HCT116 (cell line): ENCODE data around the gene GLCE. TPM values are rescaled to one million over a fixed set of nuclear protein-coding genes. Genes with fewer than 3 reads are reported as not detected.

Source experiments
- ATAC-seq: fragments of 200-7000 bp; cut with Tn5 transposase; 2 replicates; pipeline ENCODE4 v1.9.1; 2020; ENCODE audit warnings: mild to moderate bottlenecking, moderate library complexity
- BruUV-seq: library from RNA; stranded (reverse); fragments of 400-500 nt; replicated peaks from 2 replicates; lab custom pipeline; 2021; lab: Mats Ljungman, UMichigan
- CTCF ChIA-PET: fragments of 300-600 bp; sonication (Branson Sonifier 250); formaldehyde crosslinking; loops from one replicate; lab custom pipeline; 2021; ENCODE audit warnings: antibody characterized with exemption; lab: Charles Lee
- POLR2A ChIA-PET: fragments of 300-600, 350-600 bp; sonication (Branson Sonifier 250); formaldehyde crosslinking; loops from one replicate; lab custom pipeline; 2021; ENCODE audit warnings: antibody characterized with exemption; lab: Charles Lee
- RAD21 ChIA-PET, 2 experiments: fragments of 300-600 bp; sonication (Branson Sonifier 250); formaldehyde crosslinking; loops; one replicate each; lab custom pipeline; 2023; ENCODE audit warnings: low total read pairs in 2 of 2; ENCODE audit not compliant: uncharacterized antibody in 2 of 2, unreplicated experiment in 2 of 2, low non-redundant PET in 1 of 2; lab: Charles Lee
- DNase-seq: peaks from one replicate; pipeline ENCODE4 v3.0.0-alpha.2; 2010; ENCODE audit warnings: low read depth, low spot score
- H2AFZ ChIP-seq: fragments of 200-600 bp; shearing (Covaris generic), sonication (generic); 2 replicates; pipeline ENCODE4 v1.6.1; 2017; ENCODE audit warnings: low read depth, mixed run types, mixed read lengths, antibody characterized with exemption, low read length; ENCODE audit not compliant: poor library complexity, severe bottlenecking
- H3K27ac ChIP-seq: 2 replicates; pipeline ENCODE4 v1.5.1; 2012; ENCODE audit warnings: low read depth, low read length
- H3K27me3 ChIP-seq: fragments of 200-600 bp; sonication (generic); 2 replicates; pipeline ENCODE4 v1.6.1; 2016; ENCODE audit warnings: mixed run types, low read length, mixed read lengths; ENCODE audit not compliant: insufficient read depth
- H3K36me3 ChIP-seq, 2 experiments: fragments of 200-500 bp in 1 of 2; fragments of 200-600 bp in 1 of 2; sonication (Bioruptor generic) in 1 of 2; sonication (generic) in 1 of 2; 2 replicates each; pipeline versions ENCODE4 v1.5.1 to v1.6.1; 2014 to 2016; ENCODE audit warnings: low read length in 2 of 2, inconsistent platforms in 1 of 2, mixed read lengths in 1 of 2, mixed run types in 1 of 2; ENCODE audit not compliant: insufficient read depth in 2 of 2, control insufficient read depth in 1 of 2
- H3K4me1 ChIP-seq, 2 experiments: fragments of 200-600 bp in 1 of 2; sonication (generic) in 1 of 2; 2 replicates each; pipeline versions ENCODE4 v1.5.1 to v1.6.1; 2012 to 2017; ENCODE audit warnings: low read length in 2 of 2, inconsistent platforms in 1 of 2, mild to moderate bottlenecking in 1 of 2, mixed read lengths in 1 of 2, mixed run types in 1 of 2, moderate library complexity in 1 of 2; ENCODE audit not compliant: insufficient read depth in 2 of 2, control insufficient read depth in 1 of 2
- H3K4me2 ChIP-seq: fragments of 200-600 bp; sonication (generic); 2 replicates; pipeline ENCODE4 v1.6.1; 2017; ENCODE audit warnings: mixed run types, low read length, mixed read lengths
- H3K4me3 ChIP-seq, 2 experiments: fragments of 200-600 bp in 1 of 2; sonication (generic) in 1 of 2; replicated peaks in 1 of 2; 2 replicates each; pipeline ENCODE4 v1.5.1; 2011 to 2016; ENCODE audit warnings: low read length in 2 of 2, control low read depth in 1 of 2, low read depth in 1 of 2, mild to moderate bottlenecking in 1 of 2, mixed read lengths in 1 of 2, mixed run types in 1 of 2
- H3K79me2 ChIP-seq: fragments of 200-600 bp; sonication (generic); 2 replicates; pipeline ENCODE4 v1.6.1; 2017; ENCODE audit warnings: mild to moderate bottlenecking, mixed run types, low read length, moderate library complexity, mixed read lengths; ENCODE audit not compliant: insufficient read depth
- H3K9ac ChIP-seq: fragments of 200-600 bp; sonication (generic); 2 replicates; pipeline ENCODE4 v1.6.1; 2016; ENCODE audit warnings: low read length, mixed read lengths
- H3K9me2 ChIP-seq: fragments of 200-600 bp; sonication (generic), shearing (Covaris generic); 2 replicates; pipeline ENCODE4 v1.6.1; 2017; ENCODE audit warnings: mixed run types, mild to moderate bottlenecking, moderate library complexity; ENCODE audit not compliant: insufficient read depth
- H3K9me3 ChIP-seq, 2 experiments: fragments of 200-500 bp in 1 of 2; fragments of 200-600 bp in 1 of 2; sonication (Bioruptor generic) in 1 of 2; sonication (generic) in 1 of 2; 2 replicates each; pipeline ENCODE4 v1.6.1; 2014 to 2017; ENCODE audit warnings: low read length in 2 of 2, mixed read lengths in 2 of 2, inconsistent platforms in 1 of 2, low read depth in 1 of 2, mild to moderate bottlenecking in 1 of 2, mixed run types in 1 of 2, moderate library complexity in 1 of 2; ENCODE audit not compliant: control insufficient read depth in 1 of 2, insufficient read depth in 1 of 2
- H4K20me1 ChIP-seq: fragments of 200-600 bp; sonication (generic), shearing (Covaris generic); 2 replicates; pipeline ENCODE4 v1.6.1; 2017; ENCODE audit warnings: mixed run types, mild to moderate bottlenecking, moderate library complexity; ENCODE audit not compliant: insufficient read depth
- CTCF ChIP-seq, 3 experiments: fragments of 200-600 bp in 1 of 3; sonication (generic) in 1 of 3; IDR thresholded peaks in 2 of 3; conservative IDR thresholded peaks in 1 of 3; 2 replicates each; pipeline ENCODE4 v1.5.1; 2012 to 2017; ENCODE audit warnings: low read depth in 2 of 3, low read length in 2 of 3, antibody characterized with exemption in 1 of 3, borderline replicate concordance in 1 of 3, control low read depth in 1 of 3, mild to moderate bottlenecking in 1 of 3, mixed read lengths in 1 of 3, mixed run types in 1 of 3, moderate library complexity in 1 of 3; ENCODE audit not compliant: insufficient read depth in 1 of 3
- ELF1 ChIP-seq: IDR thresholded peaks from 2 replicates; pipeline ENCODE4 v1.6.1; 2012; ENCODE audit warnings: low read depth, borderline replicate concordance
- REST ChIP-seq: IDR thresholded peaks from 2 replicates; pipeline ENCODE4 v1.6.1; 2012; ENCODE audit warnings: low read depth
- intact Hi-C: fragments of 100-400 bp; cut with micrococcal nuclease; formaldehyde crosslinking; loops from 2 replicates; pipeline ENCODE4 v1.10.0; 2022
- total RNA-seq: library from RNA; stranded (reverse); gene quantifications from one replicate; pipeline ENCODE4 v1.2.1, GENCODE V29; 2021; ENCODE audit not compliant: unreplicated experiment
- TF ChIP-seq, protein P1 (sequence below): IDR thresholded peaks from 2 replicates; pipeline ENCODE4 v1.6.1; 2011; ENCODE audit warnings: mild to moderate bottlenecking, low read length, moderate library complexity; ENCODE audit not compliant: insufficient replicate concordance; ENCODE audit errors: extremely low read depth

GLCE gene
- total RNA-seq, 1 experiment from 2014 or later, result 22.2 TPM

DNA sequence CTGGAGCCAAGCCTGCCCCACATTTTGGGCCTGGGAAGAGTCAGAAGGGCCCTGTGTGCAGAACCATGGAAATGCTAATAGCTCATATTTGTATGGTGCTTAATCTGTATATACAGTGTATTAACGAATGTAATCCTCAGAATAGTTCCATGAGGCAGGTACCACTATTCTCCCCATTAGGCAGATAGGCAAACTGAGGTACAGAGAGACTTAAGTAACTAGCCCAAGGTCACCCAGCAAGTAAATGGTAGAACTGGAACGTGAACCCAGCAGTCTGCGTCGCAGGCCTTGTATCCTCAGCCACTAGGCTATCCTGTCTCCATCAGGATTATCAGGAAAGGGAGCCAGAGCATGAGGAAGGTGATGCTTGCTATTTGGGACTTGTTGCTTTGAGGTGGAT, 28.0 kb upstream of the GLCE start:
- ChIA-PET POLR2A (interaction anchor here (0.6 kb wide), 1 partner anchor 16 kb away, joined by 4 read pairs; no protein-coding TSS in a partner anchor), RAD21 (no interaction called here), CTCF (no interaction called here)
- Histone ChIP-seq H3K4me1 (no peaks in the 10 kb centered on the region), H3K27me3 (no peaks in the 10 kb centered on the region), H3K4me2 (no peak overlapping the region), H3K9me3 (no peaks in the 10 kb centered on the region), H3K4me3 (no peak overlapping the region), H3K9ac (no peak overlapping the region), H3K27ac (no peak overlapping the region), H4K20me1 (no peaks in the 10 kb centered on the region), H3K79me2 (no peaks in the 10 kb centered on the region), H3K36me3 (no peaks in the 10 kb centered on the region), H2AFZ (no peak overlapping the region), H3K9me2 (no peaks in the 10 kb centered on the region)
- ATAC-seq (no peak), DNase-seq (no peak)
- TF ChIP-seq CTCF (IDR thresholded peaks at IDR 0.05 in 2 of 3, conservative IDR thresholded peaks at IDR 0.05 in 1 of 3; ENCODE audit: borderline replicate concordance in 1 of 3, insufficient read depth in 1 of 3, low read depth in 2 of 3, low read length in 2 of 3), result no peak
- TF ChIP-seq, protein P1, sequence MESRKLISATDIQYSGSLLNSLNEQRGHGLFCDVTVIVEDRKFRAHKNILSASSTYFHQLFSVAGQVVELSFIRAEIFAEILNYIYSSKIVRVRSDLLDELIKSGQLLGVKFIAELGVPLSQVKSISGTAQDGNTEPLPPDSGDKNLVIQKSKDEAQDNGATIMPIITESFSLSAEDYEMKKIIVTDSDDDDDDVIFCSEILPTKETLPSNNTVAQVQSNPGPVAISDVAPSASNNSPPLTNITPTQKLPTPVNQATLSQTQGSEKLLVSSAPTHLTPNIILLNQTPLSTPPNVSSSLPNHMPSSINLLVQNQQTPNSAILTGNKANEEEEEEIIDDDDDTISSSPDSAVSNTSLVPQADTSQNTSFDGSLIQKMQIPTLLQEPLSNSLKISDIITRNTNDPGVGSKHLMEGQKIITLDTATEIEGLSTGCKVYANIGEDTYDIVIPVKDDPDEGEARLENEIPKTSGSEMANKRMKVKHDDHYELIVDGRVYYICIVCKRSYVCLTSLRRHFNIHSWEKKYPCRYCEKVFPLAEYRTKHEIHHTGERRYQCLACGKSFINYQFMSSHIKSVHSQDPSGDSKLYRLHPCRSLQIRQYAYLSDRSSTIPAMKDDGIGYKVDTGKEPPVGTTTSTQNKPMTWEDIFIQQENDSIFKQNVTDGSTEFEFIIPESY, result no peak
- TF ChIP-seq REST, result no peak
- TF ChIP-seq ELF1, result no peak
- no TSS peak for BruUV-seq
- intact Hi-C loops, result no loop called here
